PC-9 (cell line): ENCODE results near the gene HRH1.
"Not testable (repeated sequence)": the region's sequence is repeated elsewhere in the genome, so short reads cannot be mapped to it uniquely, and the experiment has no call there.

Experiments used
- CTCF ChIP-seq: fragments of 200-600 bp; sonication (generic); conservative IDR thresholded peaks from 2 replicates; pipeline ENCODE4 v1.6.1; 2017; ENCODE audit warnings: mixed run types, antibody characterized with exemption, mild to moderate bottlenecking, moderate library complexity
- EZH2 ChIP-seq: fragments of 200-600 bp; sonication (generic); IDR thresholded peaks from 2 replicates; pipeline ENCODE4 v1.8.0; 2017; ENCODE audit warnings: antibody characterized with exemption, low read depth

GRCh38 chr3:11184328-11184969 is 30.2 kb downstream of the HRH1 start:
- TF ChIP-seq EZH2, CTCF: not testable (repeated sequence)
